HepG2 (cell line): ENCODE measurements around the gene PPP1R27. TPM values are rescaled to one million over a fixed set of nuclear protein-coding genes. Genes with fewer than 3 reads are reported as not detected.

Source experiments
- CEBPB ChIP-seq: IDR thresholded peaks from 2 replicates; pipeline ENCODE4 v1.6.1; 2011; ENCODE audit warnings: low read depth, low read length, improper control_type of control experiment, borderline replicate concordance
- FOXM1 ChIP-seq: sonication (generic); formaldehyde crosslinking; IDR thresholded peaks from 2 replicates; pipeline ENCODE4 v1.5.0; 2020; ENCODE audit warnings: missing genetic modification reagents
- IRX3 ChIP-seq: sonication (generic); formaldehyde crosslinking; IDR thresholded peaks from 2 replicates; pipeline ENCODE4 v1.8.1; 2023; ENCODE audit warnings: mild to moderate bottlenecking, low read depth, missing genetic modification reagents, borderline replicate concordance
- KMT2B ChIP-seq: IDR thresholded peaks from 2 replicates; pipeline ENCODE4 v1.6.1; 2016; ENCODE audit warnings: missing genetic modification reagents, missing compliant biosample characterization
- MTA1 ChIP-seq: sonication (generic); formaldehyde crosslinking; IDR thresholded peaks from 2 replicates; pipeline ENCODE4 v1.4.0; 2020; ENCODE audit warnings: missing genetic modification reagents, mild to moderate bottlenecking, borderline replicate concordance
- PAXIP1 ChIP-seq: sonication (generic); formaldehyde crosslinking; conservative IDR thresholded peaks from 2 replicates; pipeline ENCODE4 v1.4.0; 2020; ENCODE audit warnings: mild to moderate bottlenecking, missing genetic modification reagents, moderate library complexity
- PHF5A ChIP-seq: IDR thresholded peaks from one replicate; pipeline ENCODE4 v1.6.1; 2018; ENCODE audit warnings: low read depth, missing genetic modification reagents; ENCODE audit not compliant: unreplicated experiment
- PRMT3 ChIP-seq: sonication (generic); formaldehyde crosslinking; IDR thresholded peaks from 2 replicates; pipeline ENCODE4 v1.8.1; 2022; ENCODE audit warnings: low read depth, mild to moderate bottlenecking, moderate library complexity, missing genetic modification reagents, borderline replicate concordance
- RFXANK ChIP-seq: IDR thresholded peaks from 2 replicates; pipeline ENCODE4 v1.6.1; 2016
- SAFB2 ChIP-seq: sonication (generic); formaldehyde crosslinking; IDR thresholded peaks from 2 replicates; pipeline ENCODE4 v1.5.1; 2020; ENCODE audit warnings: missing genetic modification reagents, low read depth, mild to moderate bottlenecking, borderline replicate concordance
- SAP130 ChIP-seq: IDR thresholded peaks from 2 replicates; pipeline ENCODE4 v1.6.1; 2016; ENCODE audit warnings: low read depth
- SRSF1 ChIP-seq: fragments of 200-400 bp; formaldehyde crosslinking; optimal IDR thresholded peaks from 2 replicates; pipeline ENCODE3; 2017; ENCODE audit warnings: mild to moderate bottlenecking, low read depth, low read length, moderate library complexity
- TGIF2 ChIP-seq: IDR thresholded peaks from 2 replicates; pipeline ENCODE4 v1.6.1; 2016; ENCODE audit warnings: control low read depth, missing compliant biosample characterization
- THAP7 ChIP-seq: sonication (generic); formaldehyde crosslinking; IDR thresholded peaks from 2 replicates; pipeline ENCODE4 v1.8.1; 2023; ENCODE audit warnings: mild to moderate bottlenecking, missing genetic modification reagents
- TSC22D2 ChIP-seq: sonication (generic); formaldehyde crosslinking; IDR thresholded peaks from 2 replicates; pipeline ENCODE4 v1.5.1; 2020; ENCODE audit warnings: missing genetic modification reagents, mild to moderate bottlenecking, borderline replicate concordance
- ZBTB37 ChIP-seq: sonication (generic); formaldehyde crosslinking; IDR thresholded peaks from 2 replicates; pipeline ENCODE4 v1.4.0; 2020; ENCODE audit warnings: mild to moderate bottlenecking, missing genetic modification reagents
- ZNF430 ChIP-seq: sonication (generic); formaldehyde crosslinking; IDR thresholded peaks from 2 replicates; pipeline ENCODE4 v1.9.0; 2021; ENCODE audit warnings: mild to moderate bottlenecking, missing genetic modification reagents
- ZNF766 ChIP-seq: sonication (generic); formaldehyde crosslinking; IDR thresholded peaks from 2 replicates; pipeline ENCODE4 v1.5.0; 2020; ENCODE audit warnings: missing genetic modification reagents, borderline replicate concordance
- polyA plus RNA-seq, 8 experiments: library from polyadenylated mRNA; depleted of rRNA in 3 of 8; stranded (reverse) in 7 of 8; unstranded in 1 of 8; fragments of >200 nt; fragmentation: Illumina TruSeq in 4 of 8; extraction: Trizol in 4 of 8; gene quantifications; 2 replicates each; pipeline versions ENCODE4 v1.2.1 to v1.2.3, GENCODE V29; 2011 to 2016; ENCODE audit warnings: low read depth in 4 of 8, missing spikeins in 1 of 8, mixed read lengths in 1 of 8; ENCODE audit not compliant: insufficient read depth in 1 of 8
- total RNA-seq, 5 experiments: library from RNA; depleted of rRNA; stranded (reverse); fragments of >200 nt; fragmentation: Illumina TruSeq; extraction: Trizol; gene quantifications; 2 replicates each; pipeline ENCODE4 v1.2.3, GENCODE V29; 2016; ENCODE audit warnings: low read depth in 1 of 5
- TF ChIP-seq, protein P1 (sequence below): sonication (generic); formaldehyde crosslinking; IDR thresholded peaks from 2 replicates; pipeline ENCODE4 v1.4.0; 2020; ENCODE audit warnings: missing genetic modification reagents

The PPP1R27 gene
- total and polyA plus RNA-seq, 2 of the 13 experiments (the other 11 are each of a cell fraction or from before 2014, with no cell fraction given): 0.17 to 1.00 TPM

GRCh38 chr17:81860756-81861568 lies 26.1 kb upstream of the PPP1R27 start (continued):
- TF ChIP-seq KMT2B (CRISPR knock-in tag) (peak; percentile 87), ZNF430 (peak; percentile 99), RFXANK (CRISPR knock-in tag) (peak; percentile 47; the same call in 1 of the 2 replicates), SAFB2 (0 out of 2 replicates have a peak, but pooled peaks have one; percentile 6), SRSF1 (peak; percentile 41), ZBTB37 (CRISPR knock-in tag) (no peak), IRX3 (CRISPR knock-in tag) (0 out of 2 replicates have a peak, but pooled peaks have one; percentile 10), PAXIP1 (CRISPR knock-in tag) (peak; percentile 54; the same call in 1 of the 2 replicates), THAP7 (CRISPR knock-in tag) (0 out of 2 replicates have a peak, but pooled peaks have one; percentile 50), TSC22D2 (CRISPR knock-in tag) (peak; percentile 65; the same call in 1 of the 2 replicates), PHF5A (CRISPR knock-in tag) (peak; percentile 40), TGIF2 (CRISPR knock-in tag) (peak; percentile 64; the same call in 1 of the 2 replicates), PRMT3 (CRISPR knock-in tag) (peak; percentile 84; the same call in 1 of the 2 replicates), ZNF766 (peak; percentile 77; the same call in 1 of the 2 replicates), FOXM1 (CRISPR knock-in tag) (peak; percentile 46; the same call in 1 of the 2 replicates), CEBPB (peak; percentile 99), MTA1 (CRISPR knock-in tag) (peak; percentile 56; the same call in 1 of the 2 replicates), SAP130 (CRISPR knock-in tag) (peak; percentile 97)
- TF ChIP-seq, protein P1, sequence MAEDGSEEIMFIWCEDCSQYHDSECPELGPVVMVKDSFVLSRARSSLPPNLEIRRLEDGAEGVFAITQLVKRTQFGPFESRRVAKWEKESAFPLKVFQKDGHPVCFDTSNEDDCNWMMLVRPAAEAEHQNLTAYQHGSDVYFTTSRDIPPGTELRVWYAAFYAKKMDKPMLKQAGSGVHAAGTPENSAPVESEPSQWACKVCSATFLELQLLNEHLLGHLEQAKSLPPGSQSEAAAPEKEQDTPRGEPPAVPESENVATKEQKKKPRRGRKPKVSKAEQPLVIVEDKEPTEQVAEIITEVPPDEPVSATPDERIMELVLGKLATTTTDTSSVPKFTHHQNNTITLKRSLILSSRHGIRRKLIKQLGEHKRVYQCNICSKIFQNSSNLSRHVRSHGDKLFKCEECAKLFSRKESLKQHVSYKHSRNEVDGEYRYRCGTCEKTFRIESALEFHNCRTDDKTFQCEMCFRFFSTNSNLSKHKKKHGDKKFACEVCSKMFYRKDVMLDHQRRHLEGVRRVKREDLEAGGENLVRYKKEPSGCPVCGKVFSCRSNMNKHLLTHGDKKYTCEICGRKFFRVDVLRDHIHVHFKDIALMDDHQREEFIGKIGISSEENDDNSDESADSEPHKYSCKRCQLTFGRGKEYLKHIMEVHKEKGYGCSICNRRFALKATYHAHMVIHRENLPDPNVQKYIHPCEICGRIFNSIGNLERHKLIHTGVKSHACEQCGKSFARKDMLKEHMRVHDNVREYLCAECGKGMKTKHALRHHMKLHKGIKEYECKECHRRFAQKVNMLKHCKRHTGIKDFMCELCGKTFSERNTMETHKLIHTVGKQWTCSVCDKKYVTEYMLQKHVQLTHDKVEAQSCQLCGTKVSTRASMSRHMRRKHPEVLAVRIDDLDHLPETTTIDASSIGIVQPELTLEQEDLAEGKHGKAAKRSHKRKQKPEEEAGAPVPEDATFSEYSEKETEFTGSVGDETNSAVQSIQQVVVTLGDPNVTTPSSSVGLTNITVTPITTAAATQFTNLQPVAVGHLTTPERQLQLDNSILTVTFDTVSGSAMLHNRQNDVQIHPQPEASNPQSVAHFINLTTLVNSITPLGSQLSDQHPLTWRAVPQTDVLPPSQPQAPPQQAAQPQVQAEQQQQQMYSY: peak; percentile 45; the same call in 1 of the 2 replicates
